HCT116 (cell line): ENCODE results near the gene HS6ST3. TPM values are rescaled to one million over a fixed set of nuclear protein-coding genes. Genes with fewer than 3 reads are reported as not detected.

ENCODE experiments used
- ATAC-seq: fragments of 200-7000 bp; cut with Tn5 transposase; 2 replicates; pipeline ENCODE4 v1.9.1; 2020; ENCODE audit warnings: mild to moderate bottlenecking, moderate library complexity
- BruUV-seq: library from RNA; stranded (reverse); fragments of 400-500 nt; replicated peaks from 2 replicates; lab custom pipeline; 2021; lab: Mats Ljungman, UMichigan
- CTCF ChIA-PET: fragments of 300-600 bp; sonication (Branson Sonifier 250); formaldehyde crosslinking; loops from one replicate; lab custom pipeline; 2021; ENCODE audit warnings: antibody characterized with exemption; lab: Charles Lee
- POLR2A ChIA-PET: fragments of 300-600, 350-600 bp; sonication (Branson Sonifier 250); formaldehyde crosslinking; loops from one replicate; lab custom pipeline; 2021; ENCODE audit warnings: antibody characterized with exemption; lab: Charles Lee
- RAD21 ChIA-PET, 2 experiments: fragments of 300-600 bp; sonication (Branson Sonifier 250); formaldehyde crosslinking; loops; one replicate each; lab custom pipeline; 2023; ENCODE audit warnings: low total read pairs in 2 of 2; ENCODE audit not compliant: uncharacterized antibody in 2 of 2, unreplicated experiment in 2 of 2, low non-redundant PET in 1 of 2; lab: Charles Lee
- DNase-seq: peaks from one replicate; pipeline ENCODE4 v3.0.0-alpha.2; 2010; ENCODE audit warnings: low read depth, low spot score
- H2AFZ ChIP-seq: fragments of 200-600 bp; shearing (Covaris generic), sonication (generic); 2 replicates; pipeline ENCODE4 v1.6.1; 2017; ENCODE audit warnings: low read depth, mixed run types, mixed read lengths, antibody characterized with exemption, low read length; ENCODE audit not compliant: poor library complexity, severe bottlenecking
- H3K27ac ChIP-seq: 2 replicates; pipeline ENCODE4 v1.5.1; 2012; ENCODE audit warnings: low read depth, low read length
- H3K27me3 ChIP-seq: fragments of 200-600 bp; sonication (generic); 2 replicates; pipeline ENCODE4 v1.6.1; 2016; ENCODE audit warnings: mixed run types, low read length, mixed read lengths; ENCODE audit not compliant: insufficient read depth
- H3K36me3 ChIP-seq, 2 experiments: fragments of 200-500 bp in 1 of 2; fragments of 200-600 bp in 1 of 2; sonication (Bioruptor generic) in 1 of 2; sonication (generic) in 1 of 2; 2 replicates each; pipeline versions ENCODE4 v1.5.1 to v1.6.1; 2014 to 2016; ENCODE audit warnings: low read length in 2 of 2, inconsistent platforms in 1 of 2, mixed read lengths in 1 of 2, mixed run types in 1 of 2; ENCODE audit not compliant: insufficient read depth in 2 of 2, control insufficient read depth in 1 of 2
- H3K4me1 ChIP-seq, 2 experiments: fragments of 200-600 bp in 1 of 2; sonication (generic) in 1 of 2; 2 replicates each; pipeline versions ENCODE4 v1.5.1 to v1.6.1; 2012 to 2017; ENCODE audit warnings: low read length in 2 of 2, inconsistent platforms in 1 of 2, mild to moderate bottlenecking in 1 of 2, mixed read lengths in 1 of 2, mixed run types in 1 of 2, moderate library complexity in 1 of 2; ENCODE audit not compliant: insufficient read depth in 2 of 2, control insufficient read depth in 1 of 2
- H3K4me2 ChIP-seq: fragments of 200-600 bp; sonication (generic); 2 replicates; pipeline ENCODE4 v1.6.1; 2017; ENCODE audit warnings: mixed run types, low read length, mixed read lengths
- H3K4me3 ChIP-seq, 2 experiments: fragments of 200-600 bp in 1 of 2; sonication (generic) in 1 of 2; replicated peaks in 1 of 2; 2 replicates each; pipeline ENCODE4 v1.5.1; 2011 to 2016; ENCODE audit warnings: low read length in 2 of 2, control low read depth in 1 of 2, low read depth in 1 of 2, mild to moderate bottlenecking in 1 of 2, mixed read lengths in 1 of 2, mixed run types in 1 of 2
- H3K79me2 ChIP-seq: fragments of 200-600 bp; sonication (generic); 2 replicates; pipeline ENCODE4 v1.6.1; 2017; ENCODE audit warnings: mild to moderate bottlenecking, mixed run types, low read length, moderate library complexity, mixed read lengths; ENCODE audit not compliant: insufficient read depth
- H3K9ac ChIP-seq: fragments of 200-600 bp; sonication (generic); 2 replicates; pipeline ENCODE4 v1.6.1; 2016; ENCODE audit warnings: low read length, mixed read lengths
- H3K9me2 ChIP-seq: fragments of 200-600 bp; sonication (generic), shearing (Covaris generic); 2 replicates; pipeline ENCODE4 v1.6.1; 2017; ENCODE audit warnings: mixed run types, mild to moderate bottlenecking, moderate library complexity; ENCODE audit not compliant: insufficient read depth
- H3K9me3 ChIP-seq, 2 experiments: fragments of 200-500 bp in 1 of 2; fragments of 200-600 bp in 1 of 2; sonication (Bioruptor generic) in 1 of 2; sonication (generic) in 1 of 2; 2 replicates each; pipeline ENCODE4 v1.6.1; 2014 to 2017; ENCODE audit warnings: low read length in 2 of 2, mixed read lengths in 2 of 2, inconsistent platforms in 1 of 2, low read depth in 1 of 2, mild to moderate bottlenecking in 1 of 2, mixed run types in 1 of 2, moderate library complexity in 1 of 2; ENCODE audit not compliant: control insufficient read depth in 1 of 2, insufficient read depth in 1 of 2
- H4K20me1 ChIP-seq: fragments of 200-600 bp; sonication (generic), shearing (Covaris generic); 2 replicates; pipeline ENCODE4 v1.6.1; 2017; ENCODE audit warnings: mixed run types, mild to moderate bottlenecking, moderate library complexity; ENCODE audit not compliant: insufficient read depth
- ATF3 ChIP-seq: IDR thresholded peaks from 2 replicates; pipeline ENCODE4 v1.6.1; 2012
- CEBPB ChIP-seq: IDR thresholded peaks from 2 replicates; pipeline ENCODE4 v1.6.1; 2012; ENCODE audit warnings: low read depth
- ELF1 ChIP-seq: IDR thresholded peaks from 2 replicates; pipeline ENCODE4 v1.6.1; 2012; ENCODE audit warnings: low read depth, borderline replicate concordance
- POLR2A ChIP-seq: IDR thresholded peaks from 2 replicates; pipeline ENCODE4 v1.7.0; 2011; ENCODE audit warnings: borderline replicate concordance; ENCODE audit not compliant: insufficient read depth, insufficient read length; ENCODE audit errors: extremely low read depth
- POLR2AphosphoS5 ChIP-seq: IDR thresholded peaks from 2 replicates; pipeline ENCODE4 v1.6.1; 2011; ENCODE audit warnings: mild to moderate bottlenecking, low read depth, low read length, moderate library complexity
- RAD21 ChIP-seq: IDR thresholded peaks from 2 replicates; pipeline ENCODE4 v1.6.1; 2012; ENCODE audit warnings: low read depth, mild to moderate bottlenecking
- SP1 ChIP-seq: IDR thresholded peaks from 2 replicates; pipeline ENCODE4 v1.6.1; 2012; ENCODE audit warnings: low read depth
- SRF ChIP-seq: IDR thresholded peaks from 2 replicates; pipeline ENCODE4 v1.6.1; 2012; ENCODE audit warnings: low read depth
- YY1 ChIP-seq: IDR thresholded peaks from 2 replicates; pipeline ENCODE4 v1.6.1; 2011; ENCODE audit warnings: low read length, low read depth, moderate library complexity, mild to moderate bottlenecking; ENCODE audit not compliant: insufficient replicate concordance; ENCODE audit errors: extremely low read depth
- ZNF274 ChIP-seq: fragments of 200-500 bp; sonication (Bioruptor generic); IDR thresholded peaks from 2 replicates; pipeline ENCODE4 v1.6.1; 2014; ENCODE audit warnings: mild to moderate bottlenecking, low read depth, low read length, inconsistent platforms
- intact Hi-C: fragments of 100-400 bp; cut with micrococcal nuclease; formaldehyde crosslinking; loops from 2 replicates; pipeline ENCODE4 v1.10.0; 2022
- total RNA-seq: library from RNA; stranded (reverse); gene quantifications from one replicate; pipeline ENCODE4 v1.2.1, GENCODE V29; 2021; ENCODE audit not compliant: unreplicated experiment
- TF ChIP-seq, protein P1 (sequence below), 3 experiments: fragments of 200-600 bp in 1 of 3; sonication (generic) in 1 of 3; IDR thresholded peaks in 2 of 3; conservative IDR thresholded peaks in 1 of 3; 2 replicates each; pipeline ENCODE4 v1.5.1; 2012 to 2017; ENCODE audit warnings: low read depth in 2 of 3, low read length in 2 of 3, antibody characterized with exemption in 1 of 3, borderline replicate concordance in 1 of 3, control low read depth in 1 of 3, mild to moderate bottlenecking in 1 of 3, mixed read lengths in 1 of 3, mixed run types in 1 of 3, moderate library complexity in 1 of 3; ENCODE audit not compliant: insufficient read depth in 1 of 3

HS6ST3 gene
- total RNA-seq, 1 experiment from 2014 or later, result 0.10 TPM

DNA sequence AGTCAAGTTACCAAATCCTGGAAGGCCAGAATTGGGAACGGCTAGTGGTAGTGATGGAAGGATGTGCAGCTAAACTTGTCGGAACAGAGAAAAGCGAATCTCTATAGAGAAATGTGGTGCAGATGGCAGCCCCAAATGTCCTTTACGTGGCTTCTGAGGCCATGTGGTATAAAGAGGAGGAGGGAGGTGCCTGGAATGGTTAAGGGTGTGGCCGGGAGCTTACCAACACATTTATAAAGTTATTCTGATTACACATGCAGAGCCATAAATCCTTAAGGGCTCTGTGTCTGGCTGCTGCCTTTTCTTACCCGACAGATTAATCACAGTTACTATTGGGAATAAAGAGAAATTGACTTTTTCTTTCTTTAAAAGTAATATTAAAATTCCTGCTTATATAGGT, 714.3 kb downstream of the HS6ST3 start:
- ChIA-PET POLR2A (no interaction called here), RAD21 (no interaction called here), CTCF (interaction anchor here (1.3 kb wide), 1 partner anchor 13 kb away, joined by 3 read pairs; no protein-coding TSS in a partner anchor)
- no peaks in the 10 kb centered on the region for H3K36me3 ChIP-seq
- H3K79me2 ChIP-seq, result no peaks in the 10 kb centered on the region
- no peak for DNase-seq
- no peaks in the 10 kb centered on the region for H3K9me3 ChIP-seq
- no peaks in the 10 kb centered on the region for H4K20me1 ChIP-seq
- H3K9ac ChIP-seq, result no peak overlapping the region
- no peak for TF ChIP-seq SRF
- TF ChIP-seq ELF1, result no peak
- no peak for TF ChIP-seq RAD21
- TF ChIP-seq CEBPB, result no peak
- TF ChIP-seq YY1, result no peak
- TF ChIP-seq, protein P1, sequence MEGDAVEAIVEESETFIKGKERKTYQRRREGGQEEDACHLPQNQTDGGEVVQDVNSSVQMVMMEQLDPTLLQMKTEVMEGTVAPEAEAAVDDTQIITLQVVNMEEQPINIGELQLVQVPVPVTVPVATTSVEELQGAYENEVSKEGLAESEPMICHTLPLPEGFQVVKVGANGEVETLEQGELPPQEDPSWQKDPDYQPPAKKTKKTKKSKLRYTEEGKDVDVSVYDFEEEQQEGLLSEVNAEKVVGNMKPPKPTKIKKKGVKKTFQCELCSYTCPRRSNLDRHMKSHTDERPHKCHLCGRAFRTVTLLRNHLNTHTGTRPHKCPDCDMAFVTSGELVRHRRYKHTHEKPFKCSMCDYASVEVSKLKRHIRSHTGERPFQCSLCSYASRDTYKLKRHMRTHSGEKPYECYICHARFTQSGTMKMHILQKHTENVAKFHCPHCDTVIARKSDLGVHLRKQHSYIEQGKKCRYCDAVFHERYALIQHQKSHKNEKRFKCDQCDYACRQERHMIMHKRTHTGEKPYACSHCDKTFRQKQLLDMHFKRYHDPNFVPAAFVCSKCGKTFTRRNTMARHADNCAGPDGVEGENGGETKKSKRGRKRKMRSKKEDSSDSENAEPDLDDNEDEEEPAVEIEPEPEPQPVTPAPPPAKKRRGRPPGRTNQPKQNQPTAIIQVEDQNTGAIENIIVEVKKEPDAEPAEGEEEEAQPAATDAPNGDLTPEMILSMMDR (IDR thresholded peaks at IDR 0.05 in 2 of 3, conservative IDR thresholded peaks at IDR 0.05 in 1 of 3; ENCODE audit: borderline replicate concordance in 1 of 3, insufficient read depth in 1 of 3, low read depth in 2 of 3, low read length in 2 of 3), result no peak
- TF ChIP-seq SP1, result no peak
- no peak for TF ChIP-seq ZNF274
- no peak for TF ChIP-seq ATF3
- no peak for TF ChIP-seq POLR2AphosphoS5
- no peak for TF ChIP-seq POLR2A
- no peak overlapping the region for H3K4me2 ChIP-seq
- BruUV-seq, result no TSS peak
- intact Hi-C loops, result no loop called here
- H2AFZ ChIP-seq, result no peak overlapping the region
- peaks cover 51% of the 10 kb centered on the region for H3K27me3 ChIP-seq
- H3K4me3 ChIP-seq, result no peak overlapping the region
- no peak overlapping the region for H3K27ac ChIP-seq
- ATAC-seq, result no peak
- H3K4me1 ChIP-seq, result no peaks in the 10 kb centered on the region
- H3K9me2 ChIP-seq, result no peaks in the 10 kb centered on the region
